GM21786 (cell line): ENCODE measurements around the gene DDX4.
"Not testable (repeated sequence)": the region's sequence is repeated elsewhere in the genome, so short reads cannot be mapped to it uniquely, and the experiment has no call there.

Experiments used
- ATAC-seq: cut with Tn5 transposase; IDR thresholded peaks from one replicate; pipeline ENCODE4 v1.9.1; 2021; ENCODE audit not compliant: unreplicated experiment

Gene DDX4

DNA sequence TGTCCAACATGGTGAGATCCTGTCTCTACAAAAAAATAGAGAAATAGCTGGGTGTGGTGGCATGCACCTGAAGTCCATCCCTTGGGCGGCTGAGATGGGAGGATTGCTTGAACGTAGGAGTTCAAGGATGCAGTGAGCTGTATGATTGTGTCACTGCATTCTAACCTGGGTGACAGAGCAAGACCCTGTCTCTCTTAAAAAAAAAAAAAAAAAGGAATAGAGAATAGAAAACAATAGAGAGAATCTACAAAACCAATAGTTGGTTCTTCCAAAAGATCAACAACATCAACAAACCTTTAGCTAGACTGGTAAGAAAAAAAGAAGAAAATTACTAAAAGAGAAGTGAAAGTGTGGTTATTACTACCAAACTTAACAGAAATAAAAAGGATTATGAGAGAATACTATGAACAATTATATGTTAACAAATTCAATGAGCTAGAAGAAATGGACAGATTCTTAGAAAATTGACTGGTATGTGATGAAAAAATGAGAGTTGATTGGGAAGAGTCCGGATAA lies 17.6 kb upstream of the DDX4 start:
- ATAC-seq, result no peak

DNA sequence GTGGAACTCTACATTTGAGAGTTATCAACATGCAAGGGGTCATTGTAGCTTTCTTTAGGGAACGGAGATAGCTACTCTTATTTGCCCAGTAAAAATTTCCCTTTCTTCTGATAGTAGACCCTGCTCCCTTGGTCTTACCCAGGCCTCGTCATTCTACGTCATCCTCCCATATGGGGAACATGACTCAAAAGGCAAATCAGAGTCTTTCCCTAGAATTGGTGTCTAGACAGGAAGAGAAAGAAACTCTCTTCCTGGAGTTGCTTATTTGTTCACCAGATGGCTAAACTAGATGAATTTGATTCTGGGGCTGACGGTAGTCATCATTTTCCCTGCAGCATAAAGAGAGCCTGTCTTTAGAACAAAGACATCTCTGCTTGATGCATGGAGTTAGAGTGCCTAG lies 13.6 kb upstream of the DDX4 start:
- no peak for ATAC-seq

DNA sequence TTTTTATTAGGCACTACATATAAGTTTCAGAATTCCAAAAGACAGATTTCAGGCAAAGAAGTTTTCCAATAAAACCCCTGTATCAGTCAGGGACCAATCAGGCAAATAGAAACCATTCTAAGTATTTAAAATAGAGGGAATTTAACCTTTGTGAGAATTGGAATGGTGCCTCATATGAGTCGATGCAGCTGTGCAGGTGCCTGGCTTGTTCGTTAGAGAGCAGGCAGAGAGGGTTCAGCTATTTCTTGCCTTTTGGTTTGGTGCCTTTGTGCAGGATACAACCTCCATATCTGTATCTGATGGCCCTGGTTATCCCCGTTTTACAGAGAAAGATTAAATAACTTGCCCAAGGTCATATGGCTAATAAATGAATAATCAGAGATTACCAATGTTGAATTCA lies 6.0 kb upstream of the DDX4 start:
- ATAC-seq, result no peak

DNA sequence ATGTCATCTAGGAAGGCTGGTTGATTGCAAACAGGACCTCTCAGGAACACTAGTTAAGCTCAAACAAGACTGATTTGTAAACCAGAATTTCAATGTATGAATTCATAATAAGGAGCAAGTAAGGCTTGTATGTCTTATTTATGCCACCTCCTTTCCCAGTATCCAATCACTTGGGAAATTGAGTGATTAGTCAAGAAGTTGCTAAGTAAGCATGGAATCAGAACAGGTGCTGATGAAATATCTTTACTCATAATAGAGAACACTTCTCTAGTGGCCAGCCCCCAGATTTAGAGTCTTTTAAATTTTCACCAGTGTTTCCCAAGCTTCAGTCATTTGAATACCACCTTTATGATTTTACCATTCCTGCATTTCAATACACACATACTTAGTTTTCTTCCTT lies 5.3 kb upstream of the DDX4 start:
- no peak for ATAC-seq

DNA sequence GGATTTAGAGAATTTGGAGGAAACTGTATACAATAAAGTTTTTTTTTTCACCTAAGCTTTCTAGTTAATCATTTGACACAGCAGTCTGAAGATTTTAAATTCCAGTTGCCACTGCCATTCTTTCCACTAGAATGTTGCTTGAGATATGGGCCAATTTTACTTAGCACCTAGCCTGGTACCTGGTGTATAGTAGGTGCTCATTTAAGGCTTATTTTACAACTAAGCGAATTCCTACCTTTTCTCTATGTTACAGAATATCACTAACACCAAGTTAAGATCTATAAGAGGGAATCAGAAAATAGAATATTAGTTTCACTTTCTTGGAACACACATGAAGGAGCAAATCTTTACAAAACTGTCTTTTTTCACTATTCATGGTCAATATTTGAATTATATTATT lies 3.2 kb upstream of the DDX4 start:
- ATAC-seq, result no peak

DNA sequence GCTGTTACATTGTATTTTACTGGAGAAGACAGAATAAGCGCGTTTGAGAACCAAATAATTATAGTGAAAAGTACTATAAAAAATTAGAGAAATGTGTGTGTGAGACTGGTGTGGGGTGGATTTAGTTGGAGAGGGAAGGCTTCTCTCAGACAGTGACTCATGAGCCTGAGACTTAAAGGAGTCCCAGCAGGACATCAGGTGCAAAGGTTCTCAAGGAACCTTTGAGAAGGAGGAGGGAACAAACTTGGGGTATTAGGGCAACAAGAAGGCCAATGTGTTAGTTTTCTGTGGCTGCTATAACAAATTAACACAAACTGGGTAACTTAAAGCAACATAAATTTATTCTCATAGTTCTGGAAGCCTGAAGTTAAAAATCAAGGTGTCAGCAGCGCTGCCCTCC lies 4.9 kb downstream of the DDX4 start:
- no peak for ATAC-seq

DNA sequence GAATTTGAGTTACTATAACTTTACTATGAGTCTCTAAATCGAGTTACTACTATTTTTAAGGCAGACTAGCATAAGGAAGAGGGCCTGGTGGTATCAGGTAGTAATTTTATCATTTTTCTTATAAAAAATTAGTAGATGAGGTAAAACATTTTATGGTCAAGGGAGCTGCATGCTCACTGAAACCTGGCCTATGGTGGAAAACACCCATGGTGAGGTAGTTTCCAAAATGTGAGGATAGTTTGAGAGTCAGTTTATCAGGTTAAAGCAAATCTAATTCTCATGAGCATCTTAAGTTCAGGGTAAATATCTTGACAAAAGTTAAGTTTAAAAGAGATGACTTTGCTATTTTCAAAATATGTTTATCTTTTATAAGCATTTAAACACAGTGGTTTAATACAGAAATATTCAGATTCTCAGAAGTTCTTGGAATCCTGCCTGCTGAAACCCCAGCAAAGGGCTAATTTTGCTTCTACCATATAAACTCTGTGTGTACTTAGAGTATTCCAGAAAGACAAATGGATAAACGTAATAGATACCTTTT lies 10.0 kb downstream of the DDX4 start:
- ATAC-seq, result no peak

DNA sequence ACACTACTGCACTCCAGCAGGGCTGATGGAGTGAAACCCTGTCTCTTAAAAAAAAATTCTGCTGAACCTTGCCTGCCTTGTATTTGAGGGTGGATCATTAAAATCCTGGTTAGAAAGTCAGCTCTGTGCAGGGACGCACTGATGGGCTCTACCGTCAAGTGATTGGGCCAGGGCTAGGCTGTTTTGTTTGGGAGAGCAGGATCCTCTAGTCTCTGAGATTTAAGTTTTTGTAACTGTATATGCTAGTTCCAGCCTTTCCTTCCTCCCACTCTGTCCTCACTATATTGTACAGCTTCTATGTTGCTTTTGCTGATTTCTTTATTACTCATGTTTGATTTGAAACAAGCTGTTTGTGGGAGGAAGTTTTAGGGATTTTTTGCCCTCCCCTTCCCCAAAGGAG lies 11.5 kb downstream of the DDX4 start:
- no peak for ATAC-seq

DNA sequence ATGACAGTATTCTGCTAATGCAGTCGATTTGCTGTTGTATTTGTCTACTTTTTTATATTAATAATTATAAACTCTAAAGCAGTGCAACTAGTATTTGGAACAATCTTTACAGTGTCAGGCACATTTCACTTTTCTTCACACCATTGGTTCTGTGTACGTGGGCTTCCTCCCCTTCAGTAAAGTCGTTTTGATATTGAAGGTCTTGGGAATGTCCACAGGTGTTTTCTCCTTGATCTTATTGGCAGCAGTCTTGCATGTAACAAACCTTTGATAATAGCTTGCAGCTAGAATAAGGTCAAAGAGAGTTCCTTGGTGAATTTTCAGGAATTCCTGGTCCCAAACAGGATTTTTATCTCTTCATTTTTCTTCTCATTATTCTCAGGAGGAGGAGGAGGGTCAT lies 12.2 kb downstream of the DDX4 start:
- ATAC-seq, result no peak

DNA sequence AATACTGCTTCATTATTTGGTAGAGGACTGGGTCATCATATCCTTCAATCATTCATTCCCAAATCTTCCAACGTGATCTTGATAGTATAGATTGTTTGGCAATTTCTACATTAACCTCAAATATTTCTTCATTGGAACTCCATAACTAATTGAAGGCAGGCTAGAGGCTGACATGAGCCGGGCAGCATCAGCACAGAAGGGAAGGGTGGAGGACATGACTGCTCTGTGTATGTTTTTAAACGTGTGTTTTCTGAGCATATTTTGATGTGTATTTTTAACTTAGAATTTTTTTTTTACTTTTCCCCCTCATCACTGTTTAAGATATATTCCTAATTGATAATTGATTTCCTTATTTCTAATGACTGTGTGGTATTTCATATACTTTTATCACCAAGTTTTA lies 12.6 kb downstream of the DDX4 start:
- ATAC-seq, result no peak

DNA sequence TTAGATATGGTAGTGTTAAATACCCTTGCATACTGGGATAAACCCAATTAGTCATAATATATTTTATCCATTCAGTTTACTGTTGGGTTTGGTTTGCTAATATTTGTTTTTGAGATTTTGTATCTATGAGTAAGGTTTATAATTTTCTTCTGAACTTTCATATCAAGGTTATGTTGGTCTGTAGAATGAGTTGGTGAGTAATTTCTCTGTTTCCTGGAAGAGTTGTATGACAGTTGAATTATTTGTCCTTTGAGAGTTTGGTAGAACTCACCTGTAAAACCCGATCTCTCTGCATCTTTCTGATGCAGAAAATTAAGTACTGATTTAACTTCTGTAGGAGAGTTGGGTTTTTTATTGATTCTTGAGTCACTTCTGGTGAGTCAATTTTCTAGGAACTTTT lies 20.4 kb downstream of the DDX4 start:
- ATAC-seq, result no peak

DNA sequence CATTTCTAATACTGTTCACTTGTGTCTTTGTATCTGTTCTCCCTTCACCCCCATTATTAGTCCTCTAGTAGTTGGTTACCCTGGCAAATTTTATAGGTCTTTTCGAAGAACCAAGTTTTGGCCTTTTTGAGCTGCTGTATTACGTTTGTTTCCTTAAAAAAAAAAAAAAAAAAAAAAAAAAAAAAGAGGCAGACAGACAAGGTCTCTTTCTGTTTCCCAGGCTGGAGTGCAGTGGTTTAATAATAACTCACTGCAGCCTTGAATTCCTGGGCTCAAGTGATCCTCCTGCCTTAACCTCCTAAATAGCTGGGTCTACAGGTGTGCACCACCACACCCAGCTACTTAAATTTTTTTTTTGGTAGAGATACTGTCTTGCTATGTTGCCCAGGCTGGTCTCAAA lies 20.9 kb downstream of the DDX4 start:
- ATAC-seq, result no peak

DNA sequence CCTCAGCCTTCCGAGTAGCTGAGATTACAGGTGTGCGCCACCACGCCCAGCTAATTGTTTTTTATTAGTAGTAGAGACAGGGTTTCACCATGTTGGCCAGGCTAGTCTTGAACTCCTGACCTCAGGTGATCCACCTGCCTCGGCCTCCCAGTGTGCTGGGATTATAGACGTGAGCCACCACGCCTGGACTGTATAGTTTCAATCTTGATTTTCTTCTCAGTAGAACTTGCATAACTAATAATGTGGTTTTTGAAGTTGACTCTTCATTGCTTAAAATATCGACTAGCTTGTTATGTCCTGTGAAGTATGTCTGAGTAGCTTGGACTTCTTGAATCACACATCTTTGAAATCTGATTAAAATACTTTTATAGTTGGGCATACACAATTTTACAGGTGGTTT lies 23.9 kb downstream of the DDX4 start:
- not testable (repeated sequence) for ATAC-seq

DNA sequence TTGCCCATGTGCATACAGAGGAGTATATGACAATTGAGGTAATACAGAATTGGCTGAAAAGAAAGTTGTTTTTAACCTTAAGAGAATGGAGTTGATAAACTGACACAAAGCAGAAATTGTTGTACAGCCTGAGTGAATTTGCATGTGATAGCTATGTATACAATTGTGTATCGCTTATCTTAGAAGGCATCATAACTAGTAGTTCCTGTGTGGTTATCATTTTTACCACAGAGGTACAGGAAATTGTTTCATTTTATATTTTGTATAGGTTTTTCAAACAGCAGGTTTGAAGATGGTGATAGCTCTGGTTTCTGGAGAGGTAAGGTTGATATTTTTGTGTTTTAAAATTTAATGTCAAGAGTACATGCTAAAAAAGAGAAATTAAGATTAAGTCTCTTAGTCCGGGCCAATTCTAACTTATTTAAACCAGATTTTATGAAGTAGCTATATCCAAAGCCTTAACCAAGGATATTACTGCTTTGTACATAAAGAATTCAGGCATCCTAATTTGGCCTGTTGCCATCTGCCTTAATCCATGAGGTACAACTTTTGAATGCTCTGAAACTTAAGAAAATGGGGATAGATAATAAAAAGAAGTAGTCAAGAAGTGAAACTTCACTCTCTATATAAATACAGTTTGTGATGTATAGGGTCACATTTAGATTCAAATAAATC lies 26.0 kb downstream of the DDX4 start:
- no peak for ATAC-seq

DNA sequence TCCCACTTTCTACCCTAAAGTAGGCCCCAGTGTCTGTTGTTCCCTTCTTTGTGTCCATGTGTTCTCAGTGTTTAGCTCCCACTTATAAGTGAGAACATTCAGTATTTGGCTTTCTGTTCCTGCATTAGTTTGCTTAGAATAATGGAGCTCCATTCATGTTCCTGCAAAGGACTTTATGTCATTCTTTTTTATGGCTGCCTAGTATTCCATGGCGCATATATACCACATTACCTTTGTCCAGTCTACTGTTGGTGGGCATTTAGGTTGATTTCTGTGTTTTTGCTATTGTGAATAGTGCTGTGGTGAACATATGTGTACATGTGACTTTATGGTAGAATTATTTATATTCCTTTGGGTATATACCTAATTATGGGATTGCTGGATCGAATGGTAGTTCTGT lies 30.4 kb downstream of the DDX4 start:
- ATAC-seq, result no peak

DNA sequence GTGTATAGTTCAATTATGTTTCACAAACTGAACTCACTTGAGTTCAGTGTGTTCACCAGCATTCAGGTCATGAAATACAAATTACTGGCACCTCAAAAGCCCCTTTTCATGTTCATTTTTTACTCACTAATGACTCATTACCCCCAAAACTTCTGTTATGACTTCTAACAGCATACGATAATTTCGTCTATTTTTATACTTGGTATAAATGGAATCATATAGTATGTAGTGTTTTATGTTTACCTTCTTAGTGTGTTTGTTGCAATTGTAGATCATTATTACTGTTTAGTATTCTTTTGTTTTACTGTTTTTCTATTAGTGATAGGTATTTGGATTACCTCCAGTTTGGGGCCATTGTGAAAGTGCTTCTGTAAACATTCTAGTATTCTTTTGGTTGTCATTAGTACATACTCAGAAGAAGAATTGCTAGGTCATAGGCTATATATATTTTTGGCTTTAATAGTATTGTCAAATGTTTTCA lies 33.4 kb downstream of the DDX4 start:
- peak; percentile 69 for ATAC-seq

DNA sequence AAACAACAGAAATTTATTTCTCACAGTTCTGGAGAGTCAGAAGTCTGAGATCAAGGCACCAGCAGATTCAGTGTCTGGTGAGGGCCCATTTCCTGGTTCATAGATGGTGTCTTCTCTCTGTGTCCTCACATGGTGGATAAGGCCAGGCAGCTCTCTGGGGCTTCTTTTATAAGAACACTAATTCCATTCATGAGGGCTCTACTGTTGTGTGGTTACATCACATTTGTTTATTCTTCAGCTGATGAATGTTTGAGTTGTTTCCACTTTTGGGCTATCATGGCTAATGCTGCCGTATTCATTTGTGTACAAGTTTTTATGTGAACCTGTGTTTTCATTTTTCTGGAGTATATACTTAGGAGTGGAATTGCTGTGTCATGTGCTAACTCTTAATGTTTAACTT lies 35.2 kb downstream of the DDX4 start:
- ATAC-seq, result no peak

DNA sequence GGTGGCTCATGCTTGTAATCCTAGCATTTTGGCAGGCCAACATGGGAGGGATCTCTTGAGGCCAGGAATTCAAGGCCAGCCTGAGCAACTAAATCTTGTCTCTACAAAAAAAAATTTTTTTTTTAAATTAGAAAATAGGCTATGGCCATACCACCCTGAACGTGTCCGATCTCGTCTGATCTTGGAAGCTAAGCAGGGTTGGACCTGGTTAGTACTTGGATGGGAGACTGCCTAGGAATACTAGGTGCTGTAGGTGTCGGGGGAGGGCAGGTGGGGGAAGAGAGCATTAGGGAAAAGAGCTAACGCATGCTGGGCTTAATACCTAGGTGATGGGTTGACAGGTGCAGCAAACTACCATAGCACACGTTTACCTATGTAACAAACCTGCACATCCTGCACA lies 39.5 kb downstream of the DDX4 start:
- ATAC-seq, result no peak

DNA sequence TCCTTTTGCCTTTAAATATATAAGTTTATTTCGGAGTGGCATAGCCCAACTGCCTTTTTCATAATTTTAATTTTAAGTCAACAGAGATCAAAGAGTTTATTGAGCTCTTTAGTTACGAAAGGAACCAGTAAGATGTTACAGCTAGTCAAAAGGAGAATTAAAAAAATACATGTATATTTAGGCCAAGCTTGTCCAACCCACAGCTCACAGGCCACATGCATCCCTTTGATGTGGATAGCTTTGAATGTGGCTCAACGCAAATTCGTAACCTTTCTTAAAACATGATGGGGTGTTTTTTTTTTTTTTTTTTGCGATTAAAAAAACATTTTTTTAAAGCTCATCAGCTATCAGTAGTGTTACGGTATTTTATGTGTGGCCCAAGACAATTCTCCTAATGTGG lies 63.1 kb downstream of the DDX4 start:
- no peak for ATAC-seq

DNA sequence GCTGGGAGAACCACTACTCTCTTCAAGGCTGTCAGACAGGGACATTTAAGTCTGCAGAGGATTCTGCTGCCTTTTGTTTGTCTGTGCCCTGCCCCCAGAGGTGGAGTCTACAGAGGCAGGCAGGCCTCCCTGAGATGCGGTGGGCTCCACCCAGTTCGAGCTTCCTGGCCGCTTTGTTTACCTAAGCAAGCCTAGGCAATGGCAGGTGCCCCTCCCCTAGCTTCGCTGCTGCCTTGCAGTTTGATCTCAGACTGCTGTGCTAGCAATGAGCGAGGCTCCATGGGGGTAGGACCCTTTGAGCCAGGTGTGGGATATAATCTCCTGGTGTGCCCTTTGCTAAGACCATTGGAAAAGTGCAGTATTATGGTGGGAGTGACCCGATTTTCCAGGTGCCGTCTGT lies 71.0 kb downstream of the DDX4 start:
- ATAC-seq, result not testable (repeated sequence)

DNA sequence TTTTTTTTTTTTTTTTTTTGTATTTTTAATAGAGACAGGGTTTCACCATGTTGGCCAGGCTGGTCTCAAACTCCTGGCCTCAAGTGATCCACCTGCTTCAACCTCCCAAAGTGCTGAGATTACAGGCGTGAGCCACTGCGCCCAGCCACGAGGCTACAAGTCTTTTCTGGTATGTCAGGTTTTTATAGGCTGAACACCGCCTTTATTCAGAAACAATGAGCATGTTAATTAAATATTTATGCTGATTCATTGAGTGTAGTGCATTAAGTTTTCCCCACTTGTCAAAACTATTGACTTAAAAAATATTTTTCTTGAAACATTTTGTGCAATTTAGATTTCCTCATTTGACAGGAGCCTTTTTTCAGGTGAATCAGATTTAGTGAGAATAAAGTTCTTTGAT lies 78.1 kb downstream of the DDX4 start:
- ATAC-seq, result not testable (repeated sequence)

DNA sequence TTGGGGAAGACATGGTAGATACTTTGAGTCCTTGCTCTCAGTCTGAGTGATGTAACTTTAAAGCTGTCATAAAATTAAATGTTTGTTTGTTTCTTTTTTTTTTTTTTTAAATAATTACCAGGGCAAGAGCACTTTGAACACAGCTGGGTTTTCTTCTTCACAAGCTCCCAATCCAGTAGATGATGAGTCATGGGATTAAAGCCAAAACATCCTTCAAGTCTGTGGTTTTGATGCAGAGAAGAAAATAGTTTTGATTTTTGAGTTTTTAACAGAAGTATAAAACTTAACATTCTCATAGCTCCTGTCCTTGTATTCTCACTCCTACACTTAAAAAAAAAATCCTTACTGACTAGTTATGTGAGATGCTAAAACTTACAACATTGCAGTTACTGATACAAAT lies 78.5 kb downstream of the DDX4 start:
- no peak for ATAC-seq

DNA sequence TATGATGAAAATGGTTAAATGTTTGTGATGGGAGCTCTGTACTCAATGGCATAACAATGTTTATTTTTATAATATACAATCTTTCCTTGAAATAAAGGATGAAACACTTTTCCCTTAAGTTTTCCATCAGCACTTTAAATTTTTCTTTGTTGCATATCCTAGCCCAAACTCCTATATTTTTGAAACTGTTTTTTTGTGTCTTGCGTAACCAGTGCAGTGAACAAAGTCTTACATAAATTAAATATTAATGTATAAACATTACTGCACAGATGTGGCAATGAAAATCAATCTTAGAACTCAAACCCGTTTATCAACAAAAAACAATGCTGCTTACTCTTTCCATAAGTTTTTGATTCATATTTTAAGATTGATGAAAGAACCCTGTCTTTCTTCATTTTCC lies 79.2 kb downstream of the DDX4 start:
- ATAC-seq, result no peak
